Loucy (cell line): Measurements from ENCODE around the gene MAP3K5.

Source experiments
- H2AFZ ChIP-seq: fragments of 200-600 bp; sonication (generic); 2 replicates; pipeline ENCODE4 v1.6.0; 2016; ENCODE audit warnings: antibody characterized with exemption, mild to moderate bottlenecking, low read length, moderate library complexity
- H3F3A ChIP-seq: fragments of 200-600 bp; 2 replicates; pipeline ENCODE4 v1.6.0; 2016; ENCODE audit warnings: antibody characterized with exemption, low read depth, mild to moderate bottlenecking
- H3K27me3 ChIP-seq: fragments of 200-600 bp; sonication (generic); 2 replicates; pipeline ENCODE4 v1.6.1; 2014; ENCODE audit warnings: low read length, mild to moderate bottlenecking; ENCODE audit not compliant: insufficient read depth, poor library complexity, severe bottlenecking
- H3K36me3 ChIP-seq: fragments of 200-600 bp; sonication (generic); 2 replicates; pipeline ENCODE4 v1.6.1; 2016; ENCODE audit warnings: low read length; ENCODE audit not compliant: insufficient read depth
- H3K4me1 ChIP-seq: fragments of 200-600 bp; sonication (generic); 2 replicates; pipeline ENCODE4 v1.5.1; 2014; ENCODE audit warnings: low read length, mild to moderate bottlenecking; ENCODE audit not compliant: insufficient read depth, poor library complexity, severe bottlenecking
- H3K4me2 ChIP-seq: fragments of 200-600 bp; sonication (generic); 2 replicates; pipeline ENCODE4 v1.6.0; 2014; ENCODE audit warnings: antibody characterized with exemption, low read length, low read depth, mild to moderate bottlenecking; ENCODE audit not compliant: poor library complexity, severe bottlenecking
- H3K4me3 ChIP-seq: fragments of 200-600 bp; sonication (generic); 2 replicates; pipeline ENCODE4 v1.5.1; 2014; ENCODE audit warnings: low read length, mild to moderate bottlenecking, mixed read lengths; ENCODE audit not compliant: poor library complexity, severe bottlenecking
- H3K79me2 ChIP-seq: fragments of 200-600 bp; sonication (generic); 2 replicates; pipeline ENCODE4 v1.6.1; 2014; ENCODE audit warnings: low read length; ENCODE audit not compliant: insufficient read depth
- H3K9ac ChIP-seq: fragments of 200-600 bp; sonication (generic); 2 replicates; pipeline ENCODE4 v1.6.0; 2014; ENCODE audit warnings: mild to moderate bottlenecking, low read depth, low read length, moderate library complexity; ENCODE audit not compliant: poor library complexity, severe bottlenecking
- H3K9me2 ChIP-seq: fragments of 200-600 bp; sonication (generic); replicated peaks from 2 replicates; pipeline ENCODE4 v1.6.1; 2016; ENCODE audit warnings: low read depth, low read length, mixed read lengths
- H3K9me3 ChIP-seq: fragments of 200-600 bp; sonication (generic); 2 replicates; pipeline ENCODE4 v1.6.1; 2014; ENCODE audit warnings: mild to moderate bottlenecking, antibody characterized with exemption, low read length, low read depth; ENCODE audit not compliant: insufficient read depth
- H4K20me1 ChIP-seq: fragments of 200-600 bp; sonication (generic); 2 replicates; pipeline ENCODE4 v1.6.0; 2014; ENCODE audit warnings: antibody characterized with exemption, low read length, mild to moderate bottlenecking; ENCODE audit not compliant: insufficient read depth, poor library complexity, severe bottlenecking
- CTCF ChIP-seq: fragments of 200-600 bp; sonication (generic); conservative IDR thresholded peaks from 2 replicates; pipeline ENCODE4 v1.5.1; 2014; ENCODE audit warnings: mild to moderate bottlenecking, antibody characterized with exemption, low read length
- EZH2phosphoT487 ChIP-seq: fragments of 200-600 bp; IDR thresholded peaks from 2 replicates; pipeline ENCODE4 v1.6.1; 2018; ENCODE audit warnings: antibody characterized with exemption, mild to moderate bottlenecking, moderate library complexity, borderline replicate concordance

Gene MAP3K5

GRCh38 chr6:136520517-136520916 lies 271.8 kb downstream of the MAP3K5 start:
- H2AFZ ChIP-seq: no peak overlapping the region
- no peaks in the 10 kb centered on the region for H3K36me3 ChIP-seq
- H3F3A ChIP-seq: no peaks in the 10 kb centered on the region
- no peaks in the 10 kb centered on the region for H3K27me3 ChIP-seq
- no peaks in the 10 kb centered on the region; the same call in 1 of the 2 replicates for H3K9me2 ChIP-seq
- no peaks in the 10 kb centered on the region for H3K79me2 ChIP-seq
- no peaks in the 10 kb centered on the region for H4K20me1 ChIP-seq
- TF ChIP-seq EZH2phosphoT487: no peak
- no peak for TF ChIP-seq CTCF
- no peaks in the 10 kb centered on the region for H3K9me3 ChIP-seq
- H3K4me3 ChIP-seq: no peak overlapping the region
- no peak overlapping the region for H3K9ac ChIP-seq
- no peak overlapping the region for H3K4me2 ChIP-seq
- H3K4me1 ChIP-seq: no peaks in the 10 kb centered on the region

GRCh38 chr6:136517582-136517981 lies 274.7 kb downstream of the MAP3K5 start:
- Histone ChIP-seq H2AFZ (no peak overlapping the region), H3K36me3 (no peaks in the 10 kb centered on the region), H3K9me2 (no peaks in the 10 kb centered on the region; the same call in 1 of the 2 replicates), H3K9me3 (no peaks in the 10 kb centered on the region), H3K4me2 (no peak overlapping the region), H3K4me3 (no peak overlapping the region), H3K27me3 (no peaks in the 10 kb centered on the region), H4K20me1 (no peaks in the 10 kb centered on the region), H3K9ac (no peak overlapping the region), H3K4me1 (no peaks in the 10 kb centered on the region), H3F3A (no peaks in the 10 kb centered on the region), H3K79me2 (no peaks in the 10 kb centered on the region)
- no peak for TF ChIP-seq EZH2phosphoT487

GRCh38 chr6:136517002-136517401 lies 275.3 kb downstream of the MAP3K5 start:
- Histone ChIP-seq H3F3A (no peaks in the 10 kb centered on the region), H3K36me3 (no peaks in the 10 kb centered on the region), H3K4me1 (no peaks in the 10 kb centered on the region), H3K4me3 (no peak overlapping the region), H3K79me2 (no peaks in the 10 kb centered on the region), H3K4me2 (no peak overlapping the region), H3K9ac (no peak overlapping the region), H3K9me3 (no peaks in the 10 kb centered on the region), H3K27me3 (no peaks in the 10 kb centered on the region), H4K20me1 (no peaks in the 10 kb centered on the region), H2AFZ (no peak overlapping the region), H3K9me2 (no peaks in the 10 kb centered on the region; the same call in 1 of the 2 replicates)
- TF ChIP-seq EZH2phosphoT487 (no peak), CTCF (no peak)

- H3K9me3 ChIP-seq: no peaks in the 10 kb centered on the region
- no peak overlapping the region for H3K4me3 ChIP-seq
- H3K36me3 ChIP-seq: no peaks in the 10 kb centered on the region
- no peaks in the 10 kb centered on the region for H4K20me1 ChIP-seq
- H3K9me2 ChIP-seq: no peaks in the 10 kb centered on the region; the same call in 1 of the 2 replicates
- TF ChIP-seq EZH2phosphoT487 (no peak), CTCF (no peak)
- no peaks in the 10 kb centered on the region for H3K4me1 ChIP-seq
- no peak overlapping the region for H2AFZ ChIP-seq
- H3K27me3 ChIP-seq: no peaks in the 10 kb centered on the region
- no peaks in the 10 kb centered on the region for H3F3A ChIP-seq
- no peak overlapping the region for H3K4me2 ChIP-seq
- H3K79me2 ChIP-seq: no peaks in the 10 kb centered on the region
- H3K9ac ChIP-seq: no peak overlapping the region
Observed at GRCh38 chr6:136514591-136514990, 277.7 kb downstream of the MAP3K5 start.
